ENCODE results near the gene FXYD6.

- TF ChIP-seq ZNF274 (IDR thresholded peaks at IDR 0.05; ENCODE audit: low read depth, low read length) (no peak), YY1 (IDR thresholded peaks at IDR 0.05; ENCODE audit: insufficient read depth, insufficient read length) (no peak)
Measured at GRCh38 chr11:117832511-117832910, 43.9 kb downstream of the FXYD6 start.
